Measurements from ENCODE around the gene PTPN21. TPM values are rescaled to one million over a fixed set of nuclear protein-coding genes. Genes with fewer than 3 reads are reported as not detected.

PTPN21 gene
- total and polyA plus RNA-seq, 4 experiments from 2014 or later = not detected

DNA sequence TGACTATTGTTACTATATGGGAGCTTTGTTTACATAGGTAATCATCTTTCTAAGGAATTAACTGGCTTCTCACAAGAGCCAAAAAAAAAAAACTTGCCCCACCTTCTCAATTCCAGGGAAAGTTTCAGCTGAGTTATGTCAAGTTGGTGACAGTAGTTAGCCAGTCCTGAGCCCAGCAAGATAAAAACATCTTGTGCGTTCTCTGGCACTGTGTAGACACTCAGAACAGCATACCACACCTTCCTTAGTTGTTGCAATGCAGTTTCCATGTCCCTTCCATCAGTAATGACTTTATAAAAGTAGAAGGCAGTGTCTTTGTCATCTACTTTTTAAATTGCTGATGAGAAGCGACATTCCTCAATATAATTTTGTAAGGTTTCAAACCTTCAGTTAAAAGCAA, 50.2 kb downstream of the PTPN21 start:
- POLR2A ChIA-PET (ENCODE audit: partially characterized antibody) = no interaction called here
- H3K27me3 ChIP-seq (ENCODE audit: insufficient read depth, low read length) = no peaks in the 10 kb centered on the region
- H3K4me1 ChIP-seq (ENCODE audit: insufficient read depth, low read length) = no peaks in the 10 kb centered on the region
- Mint-ChIP-seq H3K27ac (no peak overlapping the region), H3K36me3 (no peaks in the 10 kb centered on the region), H3K27me3 (peaks cover 11% of the 10 kb centered on the region in 2 donors), H3K4me1 (peaks cover 0 to 3% (median 0%) of the 10 kb centered on the region in 4 donors), H3K4me3 (no peak overlapping the region), H3K9me3 (no peaks in the 10 kb centered on the region)
- intact Hi-C loops (cut with micrococcal nuclease) = no loop called here
- H3K27ac ChIP-seq (ENCODE audit: low read depth, low read length) = no peak overlapping the region
- H3K9me3 ChIP-seq (ENCODE audit: control insufficient read depth in 1 of 2, low read length in 2 of 2) = no peaks in the 10 kb centered on the region
- no peak overlapping the region for H3K4me3 ChIP-seq (ENCODE audit: low read length in 2 of 2)
- CTCF ChIA-PET (ENCODE audit: partially characterized antibody) = interaction anchor here (0.7 kb wide), 1 partner anchor 12 kb away, joined by 3 read pairs; no protein-coding TSS in a partner anchor
- no peak for DNase-seq
- H3K36me3 ChIP-seq (ENCODE audit: insufficient read depth, low read length) = no peaks in the 10 kb centered on the region

DNA sequence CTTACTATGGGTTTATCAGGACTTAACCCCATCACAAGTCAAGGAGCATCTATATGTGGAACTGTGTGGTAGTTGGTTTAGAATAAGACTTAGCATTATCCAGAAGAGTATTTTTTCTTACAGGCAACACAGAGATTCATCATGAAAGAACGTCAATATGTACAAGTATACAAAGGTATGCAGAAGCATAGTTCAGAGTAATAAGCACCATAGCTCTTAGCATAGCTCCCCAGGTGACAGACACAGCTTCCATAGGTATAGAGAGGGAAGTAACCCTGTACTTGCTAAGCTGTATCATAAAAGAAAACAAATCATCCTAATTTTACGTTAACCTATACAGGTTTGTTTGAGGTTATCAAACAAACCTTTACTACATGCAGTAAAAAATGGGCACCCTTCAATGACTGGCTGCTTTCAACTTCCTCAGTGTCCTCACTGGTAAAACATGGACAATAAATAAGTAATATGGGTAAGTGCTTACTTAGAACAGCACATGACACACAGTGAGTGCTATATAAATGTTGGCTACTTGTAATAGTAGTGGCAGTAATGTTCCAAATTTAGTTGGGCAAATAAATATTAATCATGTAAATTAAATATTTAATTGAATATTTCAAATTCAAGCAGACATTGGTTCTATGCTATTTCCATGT, 50.9 kb downstream of the PTPN21 start:
- no peak overlapping the region for H3K27ac Mint-ChIP-seq
- H3K27me3 Mint-ChIP-seq = peaks cover 9 to 11% of the 10 kb centered on the region in 2 donors
- Histone ChIP-seq H3K9me3 (ENCODE audit: control insufficient read depth in 1 of 2, low read length in 2 of 2) (no peaks in the 10 kb centered on the region), H3K4me1 (ENCODE audit: insufficient read depth, low read length) (no peaks in the 10 kb centered on the region), H3K27ac (ENCODE audit: low read depth, low read length) (no peak overlapping the region), H3K27me3 (ENCODE audit: insufficient read depth, low read length) (no peaks in the 10 kb centered on the region), H3K36me3 (ENCODE audit: insufficient read depth, low read length) (no peaks in the 10 kb centered on the region), H3K4me3 (ENCODE audit: low read length in 2 of 2) (no peak overlapping the region)
- CTCF ChIA-PET (ENCODE audit: partially characterized antibody) = no interaction called here
- POLR2A ChIA-PET (ENCODE audit: partially characterized antibody) = no interaction called here
- no peaks in the 10 kb centered on the region for H3K9me3 Mint-ChIP-seq
- no peak for DNase-seq
- H3K36me3 Mint-ChIP-seq = no peaks in the 10 kb centered on the region
- no peak overlapping the region for H3K4me3 Mint-ChIP-seq
- H3K4me1 Mint-ChIP-seq = peaks cover 0 to 3% (median 0%) of the 10 kb centered on the region in 4 donors
- intact Hi-C loops (cut with micrococcal nuclease) = no loop called here

GRCh38 chr14:88502740-88503139, 52.1 kb downstream of the PTPN21 start:
- Mint-ChIP-seq H3K27ac (no peak overlapping the region), H3K36me3 (no peaks in the 10 kb centered on the region)

GRCh38 chr14:88500611-88501010, 54.2 kb downstream of the PTPN21 start:
- no peaks in the 10 kb centered on the region for H3K27me3 ChIP-seq (ENCODE audit: insufficient read depth, low read length)
- H3K4me1 ChIP-seq (ENCODE audit: insufficient read depth, low read length) = no peaks in the 10 kb centered on the region
- H3K27ac Mint-ChIP-seq = no peak overlapping the region
- no peaks in the 10 kb centered on the region for H3K36me3 ChIP-seq (ENCODE audit: insufficient read depth, low read length)
- no peaks in the 10 kb centered on the region for H3K36me3 Mint-ChIP-seq
- intact Hi-C loops (cut with micrococcal nuclease) = no loop called here
- CTCF ChIA-PET (ENCODE audit: partially characterized antibody) = no interaction called here
- POLR2A ChIA-PET (ENCODE audit: partially characterized antibody) = no interaction called here
- H3K9me3 ChIP-seq (ENCODE audit: control insufficient read depth in 1 of 2, low read length in 2 of 2) = no peaks in the 10 kb centered on the region
- H3K4me3 ChIP-seq (ENCODE audit: low read length in 2 of 2) = no peak overlapping the region
- H3K4me1 Mint-ChIP-seq = peaks cover 0 to 3% (median 0%) of the 10 kb centered on the region in 4 donors
- DNase-seq = no peak
- peaks cover 9 to 14% of the 10 kb centered on the region in 2 donors for H3K27me3 Mint-ChIP-seq
- H3K9me3 Mint-ChIP-seq = no peaks in the 10 kb centered on the region
- H3K27ac ChIP-seq (ENCODE audit: low read depth, low read length) = no peak overlapping the region
- no peak overlapping the region for H3K4me3 Mint-ChIP-seq

More at GRCh38 chr14:88502740-88503139, 52.1 kb downstream of the PTPN21 start:
- Mint-ChIP-seq H3K27me3 (peaks cover 9 to 14% of the 10 kb centered on the region in 2 donors), H3K4me1 (peaks cover 0 to 3% (median 0%) of the 10 kb centered on the region in 4 donors), H3K4me3 (no peak overlapping the region), H3K9me3 (no peaks in the 10 kb centered on the region)
- ChIA-PET CTCF (ENCODE audit: partially characterized antibody) (interaction anchor here (1.3 kb wide), 1 partner anchor 9 kb away, joined by 6 read pairs; no protein-coding TSS in a partner anchor), POLR2A (ENCODE audit: partially characterized antibody) (no interaction called here)
- Histone ChIP-seq H3K4me1 (ENCODE audit: insufficient read depth, low read length) (no peaks in the 10 kb centered on the region), H3K9me3 (ENCODE audit: control insufficient read depth in 1 of 2, low read length in 2 of 2) (no peaks in the 10 kb centered on the region), H3K36me3 (ENCODE audit: insufficient read depth, low read length) (no peaks in the 10 kb centered on the region), H3K27me3 (ENCODE audit: insufficient read depth, low read length) (no peaks in the 10 kb centered on the region), H3K4me3 (ENCODE audit: low read length in 2 of 2) (no peak overlapping the region), H3K27ac (ENCODE audit: low read depth, low read length) (no peak overlapping the region)
- intact Hi-C loops (cut with micrococcal nuclease) = no loop called here
- no peak for DNase-seq

- H3K36me3 Mint-ChIP-seq = no peaks in the 10 kb centered on the region
- H3K27me3 Mint-ChIP-seq = peaks cover 9 to 12% of the 10 kb centered on the region in 2 donors
- ChIA-PET POLR2A (ENCODE audit: partially characterized antibody) (no interaction called here), CTCF (ENCODE audit: partially characterized antibody) (interaction anchor here (0.7 to 2.3 kb wide), 2 partner anchors 8 to 10 kb away, joined by 4 to 8 read pairs; no protein-coding TSS in a partner anchor)
- H3K4me1 ChIP-seq (ENCODE audit: insufficient read depth, low read length) = no peaks in the 10 kb centered on the region
- H3K4me1 Mint-ChIP-seq = peaks cover 0 to 3% (median 0%) of the 10 kb centered on the region in 4 donors
- no peak overlapping the region for H3K4me3 ChIP-seq (ENCODE audit: low read length in 2 of 2)
- no peak overlapping the region for H3K27ac ChIP-seq (ENCODE audit: low read depth, low read length)
- no peaks in the 10 kb centered on the region for H3K9me3 ChIP-seq (ENCODE audit: control insufficient read depth in 1 of 2, low read length in 2 of 2)
- H3K27ac Mint-ChIP-seq = no peak overlapping the region
- intact Hi-C loops (cut with micrococcal nuclease) = no loop called here
- H3K4me3 Mint-ChIP-seq = no peak overlapping the region
- H3K27me3 ChIP-seq (ENCODE audit: insufficient read depth, low read length) = no peaks in the 10 kb centered on the region
- H3K9me3 Mint-ChIP-seq = no peaks in the 10 kb centered on the region
- no peaks in the 10 kb centered on the region for H3K36me3 ChIP-seq (ENCODE audit: insufficient read depth, low read length)
- DNase-seq = no peak
Measured at GRCh38 chr14:88499225-88499624, 55.6 kb downstream of the PTPN21 start.

DNA sequence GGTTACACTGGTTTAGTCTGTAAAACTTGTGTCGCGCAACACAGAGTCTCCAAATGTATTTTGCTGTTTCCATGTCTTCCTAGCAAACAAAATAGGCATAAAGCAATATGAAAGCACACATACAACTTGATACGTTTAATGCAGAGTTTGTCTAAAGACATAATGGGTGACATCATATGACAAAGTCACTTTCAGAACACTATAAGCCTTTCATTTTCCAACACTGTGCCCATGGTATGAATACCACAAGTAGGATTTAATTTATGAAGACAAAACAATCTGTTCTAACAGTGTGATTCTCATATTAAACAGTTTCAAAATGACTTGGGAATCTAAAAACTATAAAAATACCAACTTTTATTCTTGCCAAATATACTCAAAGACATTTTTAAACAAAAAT, 58.4 kb downstream of the PTPN21 start:
- H3K4me1 ChIP-seq (ENCODE audit: insufficient read depth, low read length) = no peaks in the 10 kb centered on the region
- CTCF ChIA-PET (ENCODE audit: partially characterized antibody) = interaction anchor here (1.3 kb wide), 1 partner anchor 19 kb away, joined by 3 read pairs; no protein-coding TSS in a partner anchor
- intact Hi-C loops (cut with micrococcal nuclease) = no loop called here
- H3K4me3 ChIP-seq (ENCODE audit: low read length in 2 of 2) = no peak overlapping the region
- H3K27ac Mint-ChIP-seq = no peak overlapping the region
- H3K4me3 Mint-ChIP-seq = no peak overlapping the region
- H3K9me3 ChIP-seq (ENCODE audit: control insufficient read depth in 1 of 2, low read length in 2 of 2) = no peaks in the 10 kb centered on the region
- H3K4me1 Mint-ChIP-seq = no peaks in the 10 kb centered on the region
- POLR2A ChIA-PET (ENCODE audit: partially characterized antibody) = no interaction called here
- H3K27me3 Mint-ChIP-seq = peaks cover 8 to 9% of the 10 kb centered on the region in 2 donors
- no peaks in the 10 kb centered on the region for H3K9me3 Mint-ChIP-seq
- H3K27me3 ChIP-seq (ENCODE audit: insufficient read depth, low read length) = no peaks in the 10 kb centered on the region
- no peak for DNase-seq
- no peaks in the 10 kb centered on the region for H3K36me3 Mint-ChIP-seq
- no peaks in the 10 kb centered on the region for H3K36me3 ChIP-seq (ENCODE audit: insufficient read depth, low read length)
- H3K27ac ChIP-seq (ENCODE audit: low read depth, low read length) = no peak overlapping the region

- no peaks in the 10 kb centered on the region for H3K9me3 Mint-ChIP-seq
- POLR2A ChIA-PET (ENCODE audit: partially characterized antibody) = no interaction called here
- H3K27ac ChIP-seq (ENCODE audit: low read depth, low read length) = no peak overlapping the region
- H3K4me3 ChIP-seq (ENCODE audit: low read length in 2 of 2) = no peak overlapping the region
- no peak overlapping the region for H3K27ac Mint-ChIP-seq
- H3K4me1 ChIP-seq (ENCODE audit: insufficient read depth, low read length) = no peaks in the 10 kb centered on the region
- H3K4me1 Mint-ChIP-seq = no peaks in the 10 kb centered on the region
- no peak for DNase-seq
- CTCF ChIA-PET (ENCODE audit: partially characterized antibody) = interaction anchor here (0.9 to 2.1 kb wide), 7 partner anchors 9 to 479 kb away, joined by 3 to 6 read pairs (median 3); no protein-coding TSS in a partner anchor
- H3K27me3 ChIP-seq (ENCODE audit: insufficient read depth, low read length) = no peaks in the 10 kb centered on the region
- no peaks in the 10 kb centered on the region for H3K36me3 Mint-ChIP-seq
- H3K9me3 ChIP-seq (ENCODE audit: control insufficient read depth in 1 of 2, low read length in 2 of 2) = no peaks in the 10 kb centered on the region
- H3K27me3 Mint-ChIP-seq = peaks cover 3 to 4% of the 10 kb centered on the region in 2 donors
- H3K36me3 ChIP-seq (ENCODE audit: insufficient read depth, low read length) = no peaks in the 10 kb centered on the region
- H3K4me3 Mint-ChIP-seq = peak overlapping the region in 1 of 8 donors; percentile 58
- intact Hi-C loops (cut with micrococcal nuclease) = loop anchor here (2.0 kb wide), 2 partner anchors 63 to 1421 kb away; no protein-coding TSS in a partner anchor
Measured at GRCh38 chr14:88493392-88494185, 61.2 kb downstream of the PTPN21 start.
